Stimulated activated naive CD8-positive, alpha-beta T cell treated with anti-CD3 and anti-CD28 coated beads, Interleukin-15, Interleukin-2, amounts not matched to agents 100 ng/mL and 50 ng/mL, for 24 hours (primary cell): ENCODE measurements around the gene TCF7L2.

ENCODE experiments used
- H3K27ac Mint-ChIP-seq: one replicate; pipeline ENCODE4 v1.8.0; 2021; ENCODE audit warnings: mild to moderate bottlenecking, mixed read lengths
- H3K27me3 Mint-ChIP-seq: one replicate; pipeline ENCODE4 v1.8.0; 2021; ENCODE audit warnings: mixed read lengths
- H3K36me3 Mint-ChIP-seq: one replicate; pipeline ENCODE4 v1.8.0; 2021; ENCODE audit warnings: low read depth, mixed read lengths
- H3K4me1 Mint-ChIP-seq: one replicate; pipeline ENCODE4 v1.8.0; 2021; ENCODE audit warnings: low read depth, mixed read lengths
- H3K4me3 Mint-ChIP-seq: one replicate; pipeline ENCODE4 v1.8.0; 2021; ENCODE audit warnings: mild to moderate bottlenecking, mixed read lengths
- H3K9me3 Mint-ChIP-seq: one replicate; pipeline ENCODE4 v1.8.0; 2021; ENCODE audit warnings: mixed read lengths

The TCF7L2 gene

GRCh38 chr10:113042868-113043267 is 92.8 kb downstream of the TCF7L2 start:
- no peak overlapping the region for H3K27ac Mint-ChIP-seq
- no peaks in the 10 kb centered on the region for H3K9me3 Mint-ChIP-seq
- no peaks in the 10 kb centered on the region for H3K4me1 Mint-ChIP-seq
- peaks cover 3% of the 10 kb centered on the region for H3K27me3 Mint-ChIP-seq
- no peak overlapping the region for H3K4me3 Mint-ChIP-seq
- no peaks in the 10 kb centered on the region for H3K36me3 Mint-ChIP-seq

GRCh38 chr10:113044016-113044755 is 94.1 kb downstream of the TCF7L2 start:
- Mint-ChIP-seq H3K36me3 (no peaks in the 10 kb centered on the region), H3K4me1 (no peaks in the 10 kb centered on the region), H3K4me3 (no peak overlapping the region), H3K9me3 (no peaks in the 10 kb centered on the region), H3K27me3 (peaks cover 3% of the 10 kb centered on the region), H3K27ac (no peak overlapping the region)

- Mint-ChIP-seq H3K27me3 (peaks cover 3% of the 10 kb centered on the region), H3K27ac (no peak overlapping the region), H3K9me3 (no peaks in the 10 kb centered on the region), H3K4me3 (no peak overlapping the region), H3K4me1 (peaks cover 6% of the 10 kb centered on the region), H3K36me3 (no peaks in the 10 kb centered on the region)
Measured at GRCh38 chr10:113045147-113046055, 95.4 kb downstream of the TCF7L2 start.

- H3K4me1 Mint-ChIP-seq = peaks cover 22% of the 10 kb centered on the region
- no peak overlapping the region for H3K27ac Mint-ChIP-seq
- no peaks in the 10 kb centered on the region for H3K36me3 Mint-ChIP-seq
- H3K9me3 Mint-ChIP-seq = no peaks in the 10 kb centered on the region
- H3K4me3 Mint-ChIP-seq = no peak overlapping the region
- H3K27me3 Mint-ChIP-seq = peaks cover 6% of the 10 kb centered on the region
Measured at GRCh38 chr10:113047151-113047550, 97.1 kb downstream of the TCF7L2 start.

- Mint-ChIP-seq H3K27ac (no peak overlapping the region), H3K36me3 (no peaks in the 10 kb centered on the region), H3K27me3 (peaks cover 11% of the 10 kb centered on the region), H3K4me1 (peaks cover 22% of the 10 kb centered on the region), H3K4me3 (no peak overlapping the region), H3K9me3 (no peaks in the 10 kb centered on the region)
Measured at GRCh38 chr10:113047605-113047962, 97.5 kb downstream of the TCF7L2 start.

- H3K27me3 Mint-ChIP-seq = peaks cover 11% of the 10 kb centered on the region
- no peak overlapping the region for H3K4me3 Mint-ChIP-seq
- no peaks in the 10 kb centered on the region for H3K9me3 Mint-ChIP-seq
- H3K27ac Mint-ChIP-seq = no peak overlapping the region
- H3K4me1 Mint-ChIP-seq = peaks cover 22% of the 10 kb centered on the region
- H3K36me3 Mint-ChIP-seq = no peaks in the 10 kb centered on the region
Measured at GRCh38 chr10:113047963-113048781, 98.1 kb downstream of the TCF7L2 start.

GRCh38 chr10:113049881-113050280 is 99.8 kb downstream of the TCF7L2 start:
- no peaks in the 10 kb centered on the region for H3K36me3 Mint-ChIP-seq
- H3K9me3 Mint-ChIP-seq = no peaks in the 10 kb centered on the region
- no peak overlapping the region for H3K27ac Mint-ChIP-seq
- peaks cover 7% of the 10 kb centered on the region for H3K27me3 Mint-ChIP-seq
- no peak overlapping the region for H3K4me3 Mint-ChIP-seq
- H3K4me1 Mint-ChIP-seq = peaks cover 22% of the 10 kb centered on the region

GRCh38 chr10:113052076-113052830 is 102.2 kb downstream of the TCF7L2 start:
- H3K27me3 Mint-ChIP-seq = peaks cover 7% of the 10 kb centered on the region
- no peak overlapping the region for H3K4me3 Mint-ChIP-seq
- H3K4me1 Mint-ChIP-seq = peaks cover 22% of the 10 kb centered on the region
- no peak overlapping the region for H3K27ac Mint-ChIP-seq
- no peaks in the 10 kb centered on the region for H3K36me3 Mint-ChIP-seq
- no peaks in the 10 kb centered on the region for H3K9me3 Mint-ChIP-seq

- peaks cover 22% of the 10 kb centered on the region for H3K4me1 Mint-ChIP-seq
- H3K9me3 Mint-ChIP-seq = no peaks in the 10 kb centered on the region
- H3K27me3 Mint-ChIP-seq = peaks cover 7% of the 10 kb centered on the region
- H3K4me3 Mint-ChIP-seq = no peak overlapping the region
- H3K36me3 Mint-ChIP-seq = no peaks in the 10 kb centered on the region
- no peak overlapping the region for H3K27ac Mint-ChIP-seq
Measured at GRCh38 chr10:113053091-113053490, 103.0 kb downstream of the TCF7L2 start.

- no peaks in the 10 kb centered on the region for H3K36me3 Mint-ChIP-seq
- H3K27me3 Mint-ChIP-seq = peaks cover 7% of the 10 kb centered on the region
- H3K27ac Mint-ChIP-seq = no peak overlapping the region
- H3K4me1 Mint-ChIP-seq = peaks cover 22% of the 10 kb centered on the region
- H3K4me3 Mint-ChIP-seq = no peak overlapping the region
- H3K9me3 Mint-ChIP-seq = no peaks in the 10 kb centered on the region
Measured at GRCh38 chr10:113053881-113054280, 103.8 kb downstream of the TCF7L2 start.

GRCh38 chr10:113055458-113055857 is 105.4 kb downstream of the TCF7L2 start:
- Mint-ChIP-seq H3K4me3 (no peak overlapping the region), H3K27ac (no peak overlapping the region), H3K4me1 (peaks cover 15% of the 10 kb centered on the region), H3K9me3 (no peaks in the 10 kb centered on the region), H3K36me3 (no peaks in the 10 kb centered on the region), H3K27me3 (peaks cover 7% of the 10 kb centered on the region)

- H3K4me3 Mint-ChIP-seq = no peak overlapping the region
- H3K9me3 Mint-ChIP-seq = no peaks in the 10 kb centered on the region
- no peaks in the 10 kb centered on the region for H3K36me3 Mint-ChIP-seq
Measured at GRCh38 chr10:113056030-113056429, 106.0 kb downstream of the TCF7L2 start.

GRCh38 chr10:113056441-113057021 is 106.5 kb downstream of the TCF7L2 start:
- Mint-ChIP-seq H3K4me3 (no peak overlapping the region), H3K27me3 (peaks cover 7% of the 10 kb centered on the region), H3K4me1 (peaks cover 4% of the 10 kb centered on the region), H3K36me3 (no peaks in the 10 kb centered on the region), H3K27ac (no peak overlapping the region), H3K9me3 (no peaks in the 10 kb centered on the region)

More at GRCh38 chr10:113056030-113056429, 106.0 kb downstream of the TCF7L2 start:
- no peak overlapping the region for H3K27ac Mint-ChIP-seq
- H3K27me3 Mint-ChIP-seq = peaks cover 7% of the 10 kb centered on the region
- peaks cover 9% of the 10 kb centered on the region for H3K4me1 Mint-ChIP-seq

GRCh38 chr10:113057948-113058522 is 108.0 kb downstream of the TCF7L2 start:
- Mint-ChIP-seq H3K9me3 (no peaks in the 10 kb centered on the region), H3K27me3 (no peaks in the 10 kb centered on the region), H3K27ac (no peak overlapping the region), H3K4me3 (no peak overlapping the region), H3K36me3 (no peaks in the 10 kb centered on the region), H3K4me1 (no peaks in the 10 kb centered on the region)
